ENCODE results near the gene FKBP3.

DNA sequence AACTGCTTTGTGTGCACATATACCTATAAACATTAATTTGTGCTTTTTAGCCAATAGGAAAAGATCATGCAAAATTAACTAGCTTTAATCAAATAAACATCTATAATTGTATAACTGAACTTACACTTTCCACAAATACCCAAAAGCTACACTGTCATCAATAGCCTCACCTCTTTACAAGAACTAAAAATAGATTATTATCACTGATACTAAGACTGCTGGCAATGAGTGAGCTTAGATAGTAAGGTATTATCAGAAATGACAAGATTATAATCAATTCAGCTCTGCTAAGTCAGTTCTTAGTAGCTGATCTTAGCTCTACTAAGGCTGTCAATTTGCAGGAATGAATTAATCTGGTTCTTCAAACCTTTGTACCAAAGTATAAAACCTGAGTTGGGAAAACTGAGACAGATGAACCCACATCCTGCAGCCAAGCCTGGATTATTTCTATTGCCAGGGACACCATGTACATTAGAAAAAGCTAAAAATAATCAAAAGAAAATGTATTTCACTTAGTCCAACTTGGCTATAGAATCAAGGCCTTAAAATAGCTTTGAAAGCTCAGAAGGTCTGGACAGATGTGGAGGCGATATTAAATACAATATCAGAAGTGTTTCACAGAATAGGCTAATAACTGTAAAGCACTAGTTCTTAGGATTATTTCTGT is 5.2 kb downstream of the FKBP3 start:
- TF ChIP-seq CTCF (conservative IDR thresholded peaks at IDR 0.05; ENCODE audit: low read depth, low read length) (no peak), POLR2A (IDR thresholded peaks at IDR 0.05; ENCODE audit: low read depth, low read length) (no peak), MAZ (IDR thresholded peaks at IDR 0.05; ENCODE audit: borderline replicate concordance, low read depth, low read length) (no peak), USF2 (IDR thresholded peaks at IDR 0.05; ENCODE audit: low read depth, low read length) (no peak), SMC3 (IDR thresholded peaks at IDR 0.05; ENCODE audit: low read depth, low read length) (no peak), RFX5 (IDR thresholded peaks at IDR 0.05; ENCODE audit: low read depth, low read length) (no peak)
- TF ChIP-seq, protein P1, sequence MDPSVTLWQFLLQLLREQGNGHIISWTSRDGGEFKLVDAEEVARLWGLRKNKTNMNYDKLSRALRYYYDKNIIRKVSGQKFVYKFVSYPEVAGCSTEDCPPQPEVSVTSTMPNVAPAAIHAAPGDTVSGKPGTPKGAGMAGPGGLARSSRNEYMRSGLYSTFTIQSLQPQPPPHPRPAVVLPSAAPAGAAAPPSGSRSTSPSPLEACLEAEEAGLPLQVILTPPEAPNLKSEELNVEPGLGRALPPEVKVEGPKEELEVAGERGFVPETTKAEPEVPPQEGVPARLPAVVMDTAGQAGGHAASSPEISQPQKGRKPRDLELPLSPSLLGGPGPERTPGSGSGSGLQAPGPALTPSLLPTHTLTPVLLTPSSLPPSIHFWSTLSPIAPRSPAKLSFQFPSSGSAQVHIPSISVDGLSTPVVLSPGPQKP (IDR thresholded peaks at IDR 0.05; ENCODE audit: borderline replicate concordance, low read depth, low read length) = no peak
